T-helper 22 cell (primary cell): ENCODE measurements around the gene NDST1.
"Not testable (repeated sequence)": the region's sequence is repeated elsewhere in the genome, so short reads cannot be mapped to it uniquely, and the experiment has no call there.

Experiments used
- DNase-seq: peaks from one replicate; pipeline ENCODE4 v3.0.0-alpha.2; 2020; ENCODE audit warnings: low read depth

The NDST1 gene

GRCh38 chr5:150508828-150509227 is 897 bp downstream of the NDST1 start:
- no peak for DNase-seq

- no peak for DNase-seq
These were observed 2.1 kb downstream of the NDST1 start for GRCh38 chr5:150509992-150510391.

- no peak for DNase-seq
These were observed 2.7 kb downstream of the NDST1 start for GRCh38 chr5:150510460-150511263.

- DNase-seq: no peak
These were observed 3.8 kb downstream of the NDST1 start for GRCh38 chr5:150511578-150512367.

GRCh38 chr5:150512368-150512747 is 4.4 kb downstream of the NDST1 start:
- no peak for DNase-seq

- no peak for DNase-seq
These were observed 5.7 kb downstream of the NDST1 start for GRCh38 chr5:150513375-150514309.

GRCh38 chr5:150514708-150515211 is 6.8 kb downstream of the NDST1 start:
- no peak for DNase-seq

GRCh38 chr5:150515446-150515845 is 7.5 kb downstream of the NDST1 start:
- DNase-seq: no peak

- no peak for DNase-seq
These were observed 8.1 kb downstream of the NDST1 start for GRCh38 chr5:150516011-150516410.

GRCh38 chr5:150517272-150518152 is 9.6 kb downstream of the NDST1 start:
- DNase-seq: no peak

- not testable (repeated sequence) for DNase-seq
These were observed 11.0 kb downstream of the NDST1 start for GRCh38 chr5:150518712-150519559.

- no peak for DNase-seq
These were observed 11.6 kb downstream of the NDST1 start for GRCh38 chr5:150519560-150519945.

GRCh38 chr5:150519978-150520377 is 12.0 kb downstream of the NDST1 start:
- no peak for DNase-seq

- DNase-seq: no peak
These were observed 13.0 kb downstream of the NDST1 start for GRCh38 chr5:150520747-150521521.

- DNase-seq: no peak
These were observed 13.5 kb downstream of the NDST1 start for GRCh38 chr5:150521522-150521817.

- no peak for DNase-seq
These were observed 14.1 kb downstream of the NDST1 start for GRCh38 chr5:150521939-150522503.

GRCh38 chr5:150522504-150523414 is 14.8 kb downstream of the NDST1 start:
- DNase-seq: no peak
